Measurements from ENCODE around the gene MAGI1. TPM values are rescaled to one million over a fixed set of nuclear protein-coding genes. Genes with fewer than 3 reads are reported as not detected.

MAGI1 gene
- total RNA-seq, 1 donor, result 13.0 TPM

- no peak for DNase-seq (ENCODE audit: low read depth)
- TF ChIP-seq CTCF (IDR thresholded peaks at IDR 0.05; ENCODE audit: insufficient read depth, low read length), result no peak
Measured at GRCh38 chr3:65971293-65972252, 67.1 kb downstream of the MAGI1 start.

GRCh38 chr3:65968996-65969395 lies 69.7 kb downstream of the MAGI1 start:
- DNase-seq (ENCODE audit: low read depth), result no peak
- no peak overlapping the region for H3K4me3 ChIP-seq (ENCODE audit: low read depth, low read length)
- TF ChIP-seq CTCF (IDR thresholded peaks at IDR 0.05; ENCODE audit: insufficient read depth, low read length), result no peak

More at GRCh38 chr3:65971293-65972252, 67.1 kb downstream of the MAGI1 start:
- no peak overlapping the region for H3K4me3 ChIP-seq (ENCODE audit: low read depth, low read length)

GRCh38 chr3:65967451-65967850 lies 71.3 kb downstream of the MAGI1 start:
- no peak for DNase-seq (ENCODE audit: low read depth)
- TF ChIP-seq CTCF (IDR thresholded peaks at IDR 0.05; ENCODE audit: insufficient read depth, low read length), result no peak
- H3K4me3 ChIP-seq (ENCODE audit: low read depth, low read length), result no peak overlapping the region

- no peak overlapping the region for H3K4me3 ChIP-seq (ENCODE audit: low read depth, low read length)
- TF ChIP-seq CTCF (IDR thresholded peaks at IDR 0.05; ENCODE audit: insufficient read depth, low read length), result no peak
- no peak for DNase-seq (ENCODE audit: low read depth)
Measured at GRCh38 chr3:65964838-65965237, 73.9 kb downstream of the MAGI1 start.

- no peak overlapping the region for H3K4me3 ChIP-seq (ENCODE audit: low read depth, low read length)
- peak; percentile 90 for DNase-seq (ENCODE audit: low read depth)
- TF ChIP-seq CTCF (IDR thresholded peaks at IDR 0.05; ENCODE audit: insufficient read depth, low read length), result no peak
Measured at GRCh38 chr3:65963787-65964677, 74.7 kb downstream of the MAGI1 start.

- no peak for DNase-seq (ENCODE audit: low read depth)
- no peak overlapping the region for H3K4me3 ChIP-seq (ENCODE audit: low read depth, low read length)
- no peak for TF ChIP-seq CTCF (IDR thresholded peaks at IDR 0.05; ENCODE audit: insufficient read depth, low read length)
Measured at GRCh38 chr3:65961733-65962132, 77.0 kb downstream of the MAGI1 start.
